Measurements from ENCODE around the gene IFIT2. TPM values are rescaled to one million over a fixed set of nuclear protein-coding genes. Genes with fewer than 3 reads are reported as not detected.
"Not testable (repeated sequence)": the region's sequence is repeated elsewhere in the genome, so short reads cannot be mapped to it uniquely, and the experiment has no call there.

Gene IFIT2
- total RNA-seq, 1 experiment from 2014 or later = 40.8 TPM

- no TSS peak for BruUV-seq (replicated peaks)
- DNase-seq = no peak
- no peaks in the 10 kb centered on the region for H3K27me3 Mint-ChIP-seq (ENCODE audit: unreplicated experiment)
- CTCF ChIA-PET = no interaction called here
- intact Hi-C loops (cut with micrococcal nuclease; ENCODE audit: unreplicated experiment) = no loop called here
- H3K9me3 Mint-ChIP-seq (ENCODE audit: low read depth, unreplicated experiment) = no peaks in the 10 kb centered on the region
- H3K4me3 Mint-ChIP-seq (ENCODE audit: low read depth, unreplicated experiment) = no peak overlapping the region
- no peak for TF ChIP-seq CTCF (IDR thresholded peaks at IDR 0.05; ENCODE audit: unreplicated experiment)
- no peak overlapping the region for H3K27ac Mint-ChIP-seq (ENCODE audit: unreplicated experiment)
- H3K36me3 Mint-ChIP-seq (ENCODE audit: insufficient read depth, unreplicated experiment) = peaks cover 20% of the 10 kb centered on the region
- H3K4me1 Mint-ChIP-seq (ENCODE audit: low read depth, unreplicated experiment) = peaks cover 64% of the 10 kb centered on the region
Measured at GRCh38 chr10:89347701-89348457, 46.0 kb downstream of the IFIT2 start.

- BruUV-seq (replicated peaks) = no TSS peak
- Mint-ChIP-seq H3K4me3 (ENCODE audit: low read depth, unreplicated experiment) (no peak overlapping the region), H3K27me3 (ENCODE audit: unreplicated experiment) (no peaks in the 10 kb centered on the region), H3K4me1 (ENCODE audit: low read depth, unreplicated experiment) (peaks cover 61% of the 10 kb centered on the region), H3K9me3 (ENCODE audit: low read depth, unreplicated experiment) (no peaks in the 10 kb centered on the region), H3K36me3 (ENCODE audit: insufficient read depth, unreplicated experiment) (peaks cover 20% of the 10 kb centered on the region), H3K27ac (ENCODE audit: unreplicated experiment) (no peak overlapping the region)
- intact Hi-C loops (cut with micrococcal nuclease; ENCODE audit: unreplicated experiment) = no loop called here
- TF ChIP-seq CTCF (IDR thresholded peaks at IDR 0.05; ENCODE audit: unreplicated experiment) = no peak
- CTCF ChIA-PET = no interaction called here
- DNase-seq = no peak
Measured at GRCh38 chr10:89348481-89348880, 46.6 kb downstream of the IFIT2 start.

GRCh38 chr10:89348975-89349374 is 47.1 kb downstream of the IFIT2 start:
- BruUV-seq (replicated peaks) = no TSS peak
- H3K27me3 Mint-ChIP-seq (ENCODE audit: unreplicated experiment) = no peaks in the 10 kb centered on the region
- peaks cover 20% of the 10 kb centered on the region for H3K36me3 Mint-ChIP-seq (ENCODE audit: insufficient read depth, unreplicated experiment)
- DNase-seq = no peak
- intact Hi-C loops (cut with micrococcal nuclease; ENCODE audit: unreplicated experiment) = no loop called here
- no peak for TF ChIP-seq CTCF (IDR thresholded peaks at IDR 0.05; ENCODE audit: unreplicated experiment)
- CTCF ChIA-PET = no interaction called here
- H3K27ac Mint-ChIP-seq (ENCODE audit: unreplicated experiment) = no peak overlapping the region
- H3K4me1 Mint-ChIP-seq (ENCODE audit: low read depth, unreplicated experiment) = peaks cover 64% of the 10 kb centered on the region
- H3K9me3 Mint-ChIP-seq (ENCODE audit: low read depth, unreplicated experiment) = peaks cover under 1% of the 10 kb centered on the region
- no peak overlapping the region for H3K4me3 Mint-ChIP-seq (ENCODE audit: low read depth, unreplicated experiment)

GRCh38 chr10:89350631-89351315 is 48.9 kb downstream of the IFIT2 start:
- CTCF ChIA-PET; H3K9me3 Mint-ChIP-seq (ENCODE audit: low read depth, unreplicated experiment); H3K27me3 Mint-ChIP-seq (ENCODE audit: unreplicated experiment); BruUV-seq (replicated peaks); H3K4me3 Mint-ChIP-seq (ENCODE audit: low read depth, unreplicated experiment); DNase-seq: not testable (repeated sequence)
- intact Hi-C loops (cut with micrococcal nuclease; ENCODE audit: unreplicated experiment) = loop anchor here (2.0 kb wide), 1 partner anchor 72 kb away; no protein-coding TSS in a partner anchor
- peaks cover 20% of the 10 kb centered on the region for H3K36me3 Mint-ChIP-seq (ENCODE audit: insufficient read depth, unreplicated experiment)
- H3K27ac Mint-ChIP-seq (ENCODE audit: unreplicated experiment) = peak overlapping the region; percentile 99
- peaks cover 62% of the 10 kb centered on the region for H3K4me1 Mint-ChIP-seq (ENCODE audit: low read depth, unreplicated experiment)
